Panc1 (cell line): ENCODE measurements around the gene PDE10A. TPM values are rescaled to one million over a fixed set of nuclear protein-coding genes. Genes with fewer than 3 reads are reported as not detected.
A peak's percentile ranks its signal among the peaks of the same experiment; 100 is the strongest.
"Not testable (repeated sequence)": the region's sequence is repeated elsewhere in the genome, so short reads cannot be mapped to it uniquely, and the experiment has no call there.

ENCODE experiments used
- ATAC-seq: fragments of 200-7000 bp; cut with Tn5 transposase; 2 replicates; pipeline ENCODE4 v1.9.1; 2020; ENCODE audit warnings: mild to moderate bottlenecking, moderate library complexity
- BruUV-seq: library from RNA; stranded (reverse); fragments of 400-500 nt; replicated peaks from 2 replicates; lab custom pipeline; 2021; lab: Mats Ljungman, UMichigan
- CTCF ChIA-PET: fragments of 300-600 bp; sonication (Branson Sonifier 250); formaldehyde crosslinking; loops from one replicate; lab custom pipeline; 2022; ENCODE audit warnings: antibody characterized with exemption; lab: Charles Lee
- POLR2A ChIA-PET: fragments of 300-600 bp; sonication (Branson Sonifier 250); formaldehyde crosslinking; loops from one replicate; lab custom pipeline; 2022; ENCODE audit warnings: antibody characterized with exemption; lab: Charles Lee
- DNase-seq: peaks from one replicate; pipeline ENCODE4 v3.0.0-alpha.2; 2010; ENCODE audit warnings: low read depth, low spot score
- H3K27ac ChIP-seq: 2 replicates; pipeline ENCODE4 v1.5.1; 2011; ENCODE audit warnings: mild to moderate bottlenecking, low read length, inconsistent platforms
- H3K27me3 ChIP-seq: fragments of 200-500 bp; sonication (Bioruptor generic); 2 replicates; pipeline ENCODE4 v1.6.0; 2014; ENCODE audit warnings: low read length, inconsistent platforms; ENCODE audit not compliant: control insufficient read depth, insufficient read depth
- H3K36me3 ChIP-seq: fragments of 200-500 bp; sonication (Bioruptor generic); 2 replicates; pipeline ENCODE4 v1.5.1; 2014; ENCODE audit warnings: inconsistent platforms, mild to moderate bottlenecking, low read length, moderate library complexity; ENCODE audit not compliant: control insufficient read depth, insufficient read depth
- H3K4me1 ChIP-seq: 2 replicates; pipeline ENCODE4 v1.5.1; 2011; ENCODE audit warnings: inconsistent platforms, mild to moderate bottlenecking, low read length, moderate library complexity; ENCODE audit not compliant: control insufficient read depth, insufficient read depth
- H3K4me3 ChIP-seq, 2 experiments: 2 replicates each; pipeline ENCODE4 v1.5.1; 2011 to 2012; ENCODE audit warnings: low read depth in 2 of 2, low read length in 2 of 2, mild to moderate bottlenecking in 2 of 2, inconsistent platforms in 1 of 2, moderate library complexity in 1 of 2
- H3K9me3 ChIP-seq: fragments of 200-500 bp; sonication (Bioruptor generic); 2 replicates; pipeline ENCODE4 v1.5.1; 2014; ENCODE audit warnings: low read depth, mild to moderate bottlenecking, inconsistent platforms, low read length, moderate library complexity; ENCODE audit not compliant: control insufficient read depth, insufficient read depth
- CTCF ChIP-seq: fragments of 450-650 bp; IDR thresholded peaks from 2 replicates; pipeline ENCODE4 v1.5.1; 2017; ENCODE audit warnings: mild to moderate bottlenecking
- POLR2AphosphoS5 ChIP-seq: IDR thresholded peaks from 2 replicates; pipeline ENCODE4 v1.6.1; 2012; ENCODE audit warnings: mild to moderate bottlenecking, low read depth, low read length, moderate library complexity
- REST ChIP-seq, 2 experiments: IDR thresholded peaks; 2 replicates each; pipeline ENCODE4 v1.6.1; 2011 to 2012; ENCODE audit warnings: low read depth in 2 of 2, control low read depth in 1 of 2, low read length in 1 of 2, mild to moderate bottlenecking in 1 of 2, moderate library complexity in 1 of 2; ENCODE audit not compliant: insufficient read depth in 1 of 2
- SIN3A ChIP-seq: IDR thresholded peaks from 2 replicates; pipeline ENCODE4 v1.6.1; 2012; ENCODE audit warnings: low read depth, mild to moderate bottlenecking, low read length, moderate library complexity, borderline replicate concordance; ENCODE audit not compliant: insufficient read depth
- TCF7L2 ChIP-seq: IDR thresholded peaks from 2 replicates; pipeline ENCODE4 v1.6.1; 2011; ENCODE audit warnings: mild to moderate bottlenecking, low read depth, low read length, inconsistent platforms
- in situ Hi-C: cut with HindIII; loops from 2 replicates; pipeline ENCODE4 v1.10.0; 2016; ENCODE audit warnings: low sequenced_read_pairs, low pct_unique_long_range_greater_than_20kb
- intact Hi-C: fragments of 100-400 bp; cut with micrococcal nuclease; formaldehyde crosslinking; loops from one replicate; pipeline ENCODE4 v1.10.0; 2022; ENCODE audit not compliant: unreplicated experiment
- total RNA-seq: library from RNA; stranded (reverse); gene quantifications from one replicate; pipeline ENCODE4 v1.2.1, GENCODE V29; 2021; ENCODE audit not compliant: unreplicated experiment

Gene PDE10A
- total RNA-seq, 1 experiment from 2014 or later: 27.8 TPM

GRCh38 chr6:165611294-165611693 lies 51.7 kb downstream of the PDE10A start:
- 0 out of 2 replicates have a peak overlapping the region, but pooled peaks have one; percentile 23 for H3K27ac ChIP-seq
- in situ Hi-C loops: no loop called here
- no peak overlapping the region for H3K4me3 ChIP-seq
- H3K9me3 ChIP-seq: no peaks in the 10 kb centered on the region
- intact Hi-C loops: no loop called here
- H3K4me1 ChIP-seq: peaks cover 8% of the 10 kb centered on the region
- ATAC-seq (no peak), DNase-seq (no peak)
- BruUV-seq: no TSS peak
- ChIA-PET POLR2A (no interaction called here), CTCF (no interaction called here)
- H3K27me3 ChIP-seq: no peaks in the 10 kb centered on the region
- no peak for TF ChIP-seq SIN3A
- TF ChIP-seq POLR2AphosphoS5: no peak
- no peak for TF ChIP-seq REST (IDR thresholded peaks at IDR 0.05; ENCODE audit: insufficient read depth in 1 of 2, low read depth in 2 of 2, low read length in 1 of 2)
- TF ChIP-seq CTCF: no peak
- TF ChIP-seq TCF7L2: no peak
- H3K36me3 ChIP-seq: no peaks in the 10 kb centered on the region

GRCh38 chr6:165608577-165608976 lies 54.5 kb downstream of the PDE10A start:
- H3K9me3 ChIP-seq, intact Hi-C loops, H3K36me3 ChIP-seq, DNase-seq, POLR2A ChIA-PET, H3K27me3 ChIP-seq, H3K4me3 ChIP-seq, H3K4me1 ChIP-seq, ATAC-seq, H3K27ac ChIP-seq, BruUV-seq, CTCF ChIA-PET, in situ Hi-C loops: not testable (repeated sequence)

GRCh38 chr6:165606740-165607008 lies 56.4 kb downstream of the PDE10A start:
- CTCF ChIA-PET: no interaction called here
- no peaks in the 10 kb centered on the region for H3K9me3 ChIP-seq
- no peak overlapping the region for H3K27ac ChIP-seq
- H3K36me3 ChIP-seq: no peaks in the 10 kb centered on the region
- no peak for TF ChIP-seq POLR2AphosphoS5
- no peak for TF ChIP-seq REST (IDR thresholded peaks at IDR 0.05; ENCODE audit: insufficient read depth in 1 of 2, low read depth in 2 of 2, low read length in 1 of 2)
- TF ChIP-seq CTCF: no peak
- TF ChIP-seq TCF7L2: no peak
- TF ChIP-seq SIN3A: no peak
- in situ Hi-C loops: no loop called here
- H3K27me3 ChIP-seq: no peaks in the 10 kb centered on the region
- BruUV-seq: no TSS peak
- no peak for ATAC-seq
- H3K4me3 ChIP-seq: no peak overlapping the region
- DNase-seq: no peak
- H3K4me1 ChIP-seq: 0 out of 2 replicates have a peak, but pooled peaks cover 5% of the 10 kb centered on the region
- intact Hi-C loops: no loop called here
- POLR2A ChIA-PET: no interaction called here
